ENCODE measurements around the gene SCN2A. TPM values are rescaled to one million over a fixed set of nuclear protein-coding genes. Genes with fewer than 3 reads are reported as not detected.
A peak's percentile ranks its signal among the peaks of the same experiment; 100 is the strongest.

The SCN2A gene
- not detected in 2 replicates for total RNA-seq

- DNase-seq (ENCODE audit: low read depth, low spot score), result peak; percentile 15
These were observed at the start of gene SCN2A for GRCh38 chr2:165239230-165239629. Gene SCN2A (plus strand): TSS chr2:165239414. CDS start chr2:165295824, 56,410 bp downstream.

GRCh38 chr2:165191096-165191728 is 48.0 kb upstream of the SCN2A start:
- no peak for DNase-seq (ENCODE audit: low read depth, low spot score)

- DNase-seq (ENCODE audit: low read depth, low spot score), result no peak
These were observed 46.5 kb upstream of the SCN2A start for GRCh38 chr2:165192729-165193128.

- DNase-seq (ENCODE audit: low read depth, low spot score), result no peak
These were observed 45.9 kb upstream of the SCN2A start for GRCh38 chr2:165193178-165193777.

- DNase-seq (ENCODE audit: low read depth, low spot score), result no peak
These were observed 42.8 kb upstream of the SCN2A start for GRCh38 chr2:165196411-165196810.

GRCh38 chr2:165197346-165197745 is 41.9 kb upstream of the SCN2A start:
- DNase-seq (ENCODE audit: low read depth, low spot score), result no peak

GRCh38 chr2:165198181-165198580 is 41.0 kb upstream of the SCN2A start:
- DNase-seq (ENCODE audit: low read depth, low spot score), result no peak

- DNase-seq (ENCODE audit: low read depth, low spot score), result no peak
These were observed 37.0 kb upstream of the SCN2A start for GRCh38 chr2:165202239-165202638.

- DNase-seq (ENCODE audit: low read depth, low spot score), result no peak
These were observed 35.3 kb upstream of the SCN2A start, which contains the start of gene SCN3A for GRCh38 chr2:165203689-165204559. Gene SCN3A (minus strand): TSS chr2:165204050. CDS start chr2:165176394, 27,656 bp downstream.

- no peak for DNase-seq (ENCODE audit: low read depth, low spot score)
These were observed 33.3 kb upstream of the SCN2A start for GRCh38 chr2:165205865-165206264.

- DNase-seq (ENCODE audit: low read depth, low spot score), result no peak
These were observed 31.1 kb upstream of the SCN2A start for GRCh38 chr2:165208094-165208493.

GRCh38 chr2:165214093-165214492 is 25.1 kb upstream of the SCN2A start:
- no peak for DNase-seq (ENCODE audit: low read depth, low spot score)

GRCh38 chr2:165219481-165219880 is 19.7 kb upstream of the SCN2A start:
- no peak for DNase-seq (ENCODE audit: low read depth, low spot score)

GRCh38 chr2:165224941-165225340 is 14.3 kb upstream of the SCN2A start:
- no peak for DNase-seq (ENCODE audit: low read depth, low spot score)

GRCh38 chr2:165227571-165227970 is 11.6 kb upstream of the SCN2A start:
- no peak for DNase-seq (ENCODE audit: low read depth, low spot score)

GRCh38 chr2:165237056-165237455 is 2.2 kb upstream of the SCN2A start:
- DNase-seq (ENCODE audit: low read depth, low spot score), result no peak

GRCh38 chr2:165238295-165238694 is 919 bp upstream of the SCN2A start:
- no peak for DNase-seq (ENCODE audit: low read depth, low spot score)

- no peak for DNase-seq (ENCODE audit: low read depth, low spot score)
These were observed 772 bp downstream of the SCN2A start for GRCh38 chr2:165239856-165240515.

GRCh38 chr2:165240916-165241315 is 1.7 kb downstream of the SCN2A start:
- DNase-seq (ENCODE audit: low read depth, low spot score), result no peak

GRCh38 chr2:165245081-165245793 is 6.0 kb downstream of the SCN2A start:
- DNase-seq (ENCODE audit: low read depth, low spot score), result no peak

GRCh38 chr2:165248238-165248637 is 9.0 kb downstream of the SCN2A start:
- no peak for DNase-seq (ENCODE audit: low read depth, low spot score)
